ENCODE results near the gene QARS1.

DNA sequence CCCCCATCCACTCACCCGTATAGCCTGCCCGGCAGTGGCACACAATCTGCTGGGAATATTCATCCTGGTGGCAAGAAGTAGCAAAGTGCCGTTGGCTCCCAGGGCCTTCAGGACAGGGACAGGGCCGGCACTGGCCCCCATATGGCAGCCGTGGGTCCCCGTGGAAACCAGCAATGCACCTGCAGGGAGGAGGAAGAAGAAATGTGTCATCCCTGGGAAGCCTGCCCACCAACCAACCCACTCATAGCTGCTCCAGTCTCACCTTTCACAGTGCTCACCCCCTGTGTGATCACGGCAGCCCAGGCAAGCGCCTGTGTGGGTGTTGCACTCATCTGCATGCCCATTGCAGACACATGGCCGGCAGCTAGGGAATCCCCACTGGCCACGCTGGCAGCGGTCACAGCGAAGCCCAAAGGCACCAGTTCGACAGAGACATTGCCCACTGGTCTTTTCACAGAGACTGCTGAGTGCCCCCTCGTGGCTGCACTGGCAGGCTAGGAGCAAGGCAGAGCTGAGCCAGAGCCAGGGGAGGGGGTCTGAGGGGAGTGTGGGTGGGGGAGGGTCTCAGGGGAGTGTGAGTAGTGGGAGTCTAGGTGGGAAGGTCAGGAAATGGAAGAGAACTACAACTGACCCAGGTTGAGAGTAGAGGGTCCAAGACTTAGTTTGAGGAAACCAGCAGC is 20.6 kb upstream of the QARS1 start:
- TF ChIP-seq, protein P1, sequence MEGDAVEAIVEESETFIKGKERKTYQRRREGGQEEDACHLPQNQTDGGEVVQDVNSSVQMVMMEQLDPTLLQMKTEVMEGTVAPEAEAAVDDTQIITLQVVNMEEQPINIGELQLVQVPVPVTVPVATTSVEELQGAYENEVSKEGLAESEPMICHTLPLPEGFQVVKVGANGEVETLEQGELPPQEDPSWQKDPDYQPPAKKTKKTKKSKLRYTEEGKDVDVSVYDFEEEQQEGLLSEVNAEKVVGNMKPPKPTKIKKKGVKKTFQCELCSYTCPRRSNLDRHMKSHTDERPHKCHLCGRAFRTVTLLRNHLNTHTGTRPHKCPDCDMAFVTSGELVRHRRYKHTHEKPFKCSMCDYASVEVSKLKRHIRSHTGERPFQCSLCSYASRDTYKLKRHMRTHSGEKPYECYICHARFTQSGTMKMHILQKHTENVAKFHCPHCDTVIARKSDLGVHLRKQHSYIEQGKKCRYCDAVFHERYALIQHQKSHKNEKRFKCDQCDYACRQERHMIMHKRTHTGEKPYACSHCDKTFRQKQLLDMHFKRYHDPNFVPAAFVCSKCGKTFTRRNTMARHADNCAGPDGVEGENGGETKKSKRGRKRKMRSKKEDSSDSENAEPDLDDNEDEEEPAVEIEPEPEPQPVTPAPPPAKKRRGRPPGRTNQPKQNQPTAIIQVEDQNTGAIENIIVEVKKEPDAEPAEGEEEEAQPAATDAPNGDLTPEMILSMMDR (conservative IDR thresholded peaks at IDR 0.05; ENCODE audit: low read length) = peak; percentile 76
- no peak for TF ChIP-seq EZH2phosphoT487 (IDR thresholded peaks at IDR 0.05; ENCODE audit: borderline replicate concordance, low read depth, low read length)

Measured in OCI-LY7 (cell line).